Osteoblast (primary cell): ENCODE results near the gene RNF224. TPM values are rescaled to one million over a fixed set of nuclear protein-coding genes. Genes with fewer than 3 reads are reported as not detected.

Experiments used
- DNase-seq: peaks from one replicate; pipeline ENCODE4 v3.0.0; 2011; ENCODE audit warnings: low spot score, mixed read lengths; ENCODE audit not compliant: insufficient read length; ENCODE audit errors: missing footprints
- H2AFZ ChIP-seq: 2 replicates; pipeline ENCODE4 v1.6.0; 2011; ENCODE audit warnings: mild to moderate bottlenecking, low read length
- H3K27ac ChIP-seq: 2 replicates; pipeline ENCODE4 v1.5.1; 2011; ENCODE audit warnings: mild to moderate bottlenecking, low read depth, low read length, moderate library complexity
- H3K27me3 ChIP-seq: 2 replicates; pipeline ENCODE4 v1.6.0; 2012; ENCODE audit warnings: mild to moderate bottlenecking, control low read depth, inconsistent platforms, low read length, moderate library complexity; ENCODE audit not compliant: insufficient read depth
- H3K36me3 ChIP-seq: 2 replicates; pipeline ENCODE4 v1.5.1; 2011; ENCODE audit warnings: mild to moderate bottlenecking, low read length, control low read depth, moderate library complexity; ENCODE audit not compliant: insufficient read depth
- H3K4me1 ChIP-seq: 2 replicates; pipeline ENCODE4 v1.5.1; 2011; ENCODE audit warnings: mild to moderate bottlenecking, low read length, control low read depth, moderate library complexity; ENCODE audit not compliant: insufficient read depth
- H3K4me2 ChIP-seq: 2 replicates; pipeline ENCODE4 v1.6.0; 2011; ENCODE audit warnings: mild to moderate bottlenecking, low read length; ENCODE audit not compliant: insufficient read depth
- H3K4me3 ChIP-seq: fragments of 200-600 bp; sonication (generic); 3 replicates; pipeline ENCODE4 v1.5.1; 2012; ENCODE audit warnings: mild to moderate bottlenecking, low read length, inconsistent platforms; ENCODE audit not compliant: insufficient read depth
- H3K79me2 ChIP-seq: 2 replicates; pipeline ENCODE4 v1.6.0; 2012; ENCODE audit warnings: mild to moderate bottlenecking, low read length, control low read depth, inconsistent platforms; ENCODE audit not compliant: insufficient read depth
- H3K9me3 ChIP-seq: 2 replicates; pipeline ENCODE4 v1.5.1; 2011; ENCODE audit warnings: low read depth, low read length, control low read depth
- H4K20me1 ChIP-seq: 2 replicates; pipeline ENCODE4 v1.6.0; 2012; ENCODE audit warnings: mild to moderate bottlenecking, low read length, control low read depth; ENCODE audit not compliant: insufficient read depth
- CTCF ChIP-seq: IDR thresholded peaks from 2 replicates; pipeline ENCODE4 v1.5.1; 2011; ENCODE audit warnings: mild to moderate bottlenecking, low read depth, low read length, moderate library complexity; ENCODE audit errors: extremely low read depth
- total RNA-seq: library from RNA; depleted of rRNA; stranded (reverse); fragments of >200 nt; gene quantifications from 2 replicates; pipeline ENCODE4 v1.2.3, GENCODE V29; 2012

RNF224 gene
- total RNA-seq, 1 donor = under 0.01 TPM

GRCh38 chr9:137180491-137180890 is 46.8 kb upstream of the RNF224 start:
- H3K4me2 ChIP-seq = no peak overlapping the region
- H3K36me3 ChIP-seq = peaks cover 29% of the 10 kb centered on the region
- no peak for DNase-seq
- peaks cover 12% of the 10 kb centered on the region for H4K20me1 ChIP-seq
- H2AFZ ChIP-seq = no peak overlapping the region
- no peaks in the 10 kb centered on the region for H3K9me3 ChIP-seq
- H3K4me1 ChIP-seq = no peaks in the 10 kb centered on the region
- no peak overlapping the region for H3K27ac ChIP-seq
- no peaks in the 10 kb centered on the region for H3K27me3 ChIP-seq
- no peak for TF ChIP-seq CTCF
- no peak overlapping the region for H3K4me3 ChIP-seq
- H3K79me2 ChIP-seq = peaks cover 4% of the 10 kb centered on the region

- Histone ChIP-seq H3K36me3 (peaks cover 29% of the 10 kb centered on the region), H3K4me3 (no peak overlapping the region), H3K79me2 (peaks cover 16% of the 10 kb centered on the region)
Measured at GRCh38 chr9:137181680-137182079, 45.6 kb upstream of the RNF224 start.

GRCh38 chr9:137182836-137183235 is 44.5 kb upstream of the RNF224 start:
- Histone ChIP-seq H2AFZ (no peak overlapping the region), H3K27ac (no peak overlapping the region), H4K20me1 (peaks cover 17% of the 10 kb centered on the region), H3K9me3 (no peaks in the 10 kb centered on the region), H3K36me3 (peaks cover 29% of the 10 kb centered on the region), H3K4me2 (no peak overlapping the region), H3K79me2 (peaks cover 28% of the 10 kb centered on the region), H3K4me1 (peaks cover 13% of the 10 kb centered on the region), H3K4me3 (no peak overlapping the region), H3K27me3 (no peaks in the 10 kb centered on the region)
- TF ChIP-seq CTCF = no peak
- DNase-seq = no peak

More at GRCh38 chr9:137181680-137182079, 45.6 kb upstream of the RNF224 start:
- H4K20me1 ChIP-seq = peaks cover 8% of the 10 kb centered on the region
- DNase-seq = no peak
- H3K27me3 ChIP-seq = no peaks in the 10 kb centered on the region
- TF ChIP-seq CTCF = no peak
- peaks cover 1% of the 10 kb centered on the region for H3K4me1 ChIP-seq
- H3K27ac ChIP-seq = no peak overlapping the region
- H3K9me3 ChIP-seq = no peaks in the 10 kb centered on the region
- H2AFZ ChIP-seq = no peak overlapping the region
- no peak overlapping the region for H3K4me2 ChIP-seq

- no peak overlapping the region for H3K4me2 ChIP-seq
- no peaks in the 10 kb centered on the region for H3K9me3 ChIP-seq
- no peak overlapping the region for H3K4me3 ChIP-seq
- peaks cover 15% of the 10 kb centered on the region for H4K20me1 ChIP-seq
- H3K79me2 ChIP-seq = peaks cover 33% of the 10 kb centered on the region
- peaks cover 29% of the 10 kb centered on the region for H3K36me3 ChIP-seq
- TF ChIP-seq CTCF = no peak
- H3K27ac ChIP-seq = no peak overlapping the region
- peaks cover 14% of the 10 kb centered on the region for H3K4me1 ChIP-seq
- H2AFZ ChIP-seq = no peak overlapping the region
- DNase-seq = no peak
- H3K27me3 ChIP-seq = no peaks in the 10 kb centered on the region
Measured at GRCh38 chr9:137183980-137184595, 43.2 kb upstream of the RNF224 start.
